Measurements from ENCODE around the gene LRRC36. TPM values are rescaled to one million over a fixed set of nuclear protein-coding genes. Genes with fewer than 3 reads are reported as not detected.

The LRRC36 gene
- total and polyA plus RNA-seq, 2 of the 8 experiments (the other 6 are each of a cell fraction or from before 2014, with no cell fraction given), result 0.15 TPM; not detected in 1

GRCh38 chr16:67361038-67361437, 34.4 kb downstream of the LRRC36 start:
- WGBS, 2 experiments (ENCODE audit: extremely low coverage in 1 of 2, insufficient coverage in 1 of 2, insufficient read length in 1 of 2, insufficient replicate concordance in 2 of 2, low coverage in 1 of 2, low lambda C conversion rate in 2 of 2, missing lambda C conversion rate in 1 of 2), result 79% methylated on average over 3 of the region's 3 CpGs; no CpG with 5 or more reads in 1 of the 2 experiments
- Histone ChIP-seq H4K8ac (ENCODE audit: extremely low read depth, insufficient read depth, low read length) (no peak overlapping the region), H3K27ac (ENCODE audit: low read depth, low read length) (no peak overlapping the region), H3K79me2 (ENCODE audit: control insufficient read depth in 1 of 2, insufficient read depth in 2 of 2, low read length in 2 of 2) (no peaks in the 10 kb centered on the region), H3K27me3 (replicated peaks in 1 of 4; ENCODE audit: control insufficient read depth in 3 of 4, extremely low read depth in 1 of 4, insufficient read depth in 3 of 4, low read length in 3 of 4) (no peaks in the 10 kb centered on the region; a peak in 1 of 7 replicates), H2BK15ac (ENCODE audit: low read length) (no peak overlapping the region), H3K14ac (ENCODE audit: insufficient read length) (no peak overlapping the region), H3K23ac (ENCODE audit: insufficient read length) (no peak overlapping the region), H3K4ac (replicated peaks; ENCODE audit: insufficient read length, low read depth, low read length) (no peak overlapping the region), H3K9me3 (ENCODE audit: insufficient read depth in 2 of 2, low read depth in 1 of 2, low read length in 1 of 2) (no peaks in the 10 kb centered on the region), H3K4me3 (ENCODE audit: extremely low read depth in 1 of 4, insufficient read depth in 2 of 4, low read depth in 3 of 4, low read length in 4 of 4) (no peak overlapping the region), H3K4me1 (replicated peaks in 1 of 4; ENCODE audit: control insufficient read depth in 3 of 4, insufficient read depth in 4 of 4, low read length in 3 of 4) (no peaks in the 10 kb centered on the region), H4K5ac (ENCODE audit: insufficient read length, low read depth, low read length) (no peak overlapping the region), H3K23me2 (ENCODE audit: low read depth, low read length) (no peaks in the 10 kb centered on the region), H3K56ac (replicated peaks; ENCODE audit: insufficient read length, low read depth, low read length) (no peak overlapping the region), H2BK5ac (ENCODE audit: low read depth, low read length) (no peak overlapping the region), H3K18ac (ENCODE audit: extremely low read depth, low read length) (no peak overlapping the region), H2AFZ (ENCODE audit: low read length) (no peak overlapping the region), H4K91ac (replicated peaks; ENCODE audit: insufficient read length, low read length) (no peak overlapping the region), H2BK120ac (replicated peaks; ENCODE audit: low read depth, low read length) (no peak overlapping the region), H2AK5ac (ENCODE audit: low read depth, low read length) (no peak overlapping the region), H3K9ac (replicated peaks in 1 of 4; ENCODE audit: extremely low read depth in 1 of 4, low read depth in 3 of 4, low read length in 3 of 4) (no peak overlapping the region), H3K4me2 (ENCODE audit: insufficient read depth in 1 of 2, low read depth in 2 of 2, low read length in 2 of 2) (no peak overlapping the region), H2BK20ac (ENCODE audit: low read length) (no peak overlapping the region), H3K36me3 (ENCODE audit: control insufficient read depth in 2 of 4, insufficient read depth in 4 of 4, low read length in 3 of 4) (no peaks in the 10 kb centered on the region), H4K20me1 (replicated peaks in 1 of 2; ENCODE audit: control insufficient read depth in 1 of 2, insufficient read depth in 2 of 2, low read length in 2 of 2) (no peaks in the 10 kb centered on the region), H2BK12ac (ENCODE audit: low read depth, low read length) (no peak overlapping the region), H3K79me1 (ENCODE audit: low read depth, low read length) (no peaks in the 10 kb centered on the region)
- CTCF ChIA-PET (ENCODE audit: partially characterized antibody), result interaction anchor here (1.9 kb wide), 1 partner anchor 12 kb away, joined by 4 read pairs; no protein-coding TSS in a partner anchor
- no peak for DNase-seq (ENCODE audit: low read depth in 1 of 2, low spot score in 2 of 2)
- POLR2A ChIA-PET (ENCODE audit: partially characterized antibody), result no interaction called here
- no peak for FAIRE-seq
- TF ChIP-seq FOSL1 (IDR thresholded peaks at IDR 0.05; ENCODE audit: insufficient read depth, low read depth, low read length) (no peak), SIX5 (IDR thresholded peaks at IDR 0.05; ENCODE audit: low read depth, low read length) (no peak), SUZ12 (IDR thresholded peaks at IDR 0.05; ENCODE audit: low read length) (no peak), TBP (IDR thresholded peaks at IDR 0.05; ENCODE audit: low read depth, low read length) (no peak), NRF1 (IDR thresholded peaks at IDR 0.05; ENCODE audit: low read depth, low read length) (no peak), KDM5A (IDR thresholded peaks at IDR 0.05; ENCODE audit: low read length) (no peak), SAP30 (IDR thresholded peaks at IDR 0.05; ENCODE audit: insufficient read depth, insufficient replicate concordance, low read length) (no peak), EZH2 (IDR thresholded peaks at IDR 0.05; ENCODE audit: low read depth, low read length, severe bottlenecking) (no peak)
